Endothelial cell of umbilical vein (primary cell): ENCODE measurements around the gene NELFCD. TPM values are rescaled to one million over a fixed set of nuclear protein-coding genes. Genes with fewer than 3 reads are reported as not detected.

Experiments used
- BruUV-seq: library from RNA; stranded (reverse); fragments of 400-500 nt; replicated peaks from 2 replicates; lab custom pipeline; 2021; lab: Mats Ljungman, UMichigan
- CTCF ChIA-PET: fragments of 300-600, 350-600 bp; sonication (Branson Sonifier 250); formaldehyde crosslinking; loops from one replicate; lab custom pipeline; 2021; ENCODE audit warnings: antibody characterized with exemption, inconsistent platforms; lab: Charles Lee
- POLR2A ChIA-PET: fragments of 300-600, 350-600 bp; sonication (Branson Sonifier 250); formaldehyde crosslinking; loops from one replicate; lab custom pipeline; 2021; ENCODE audit warnings: antibody characterized with exemption, inconsistent platforms; lab: Charles Lee
- DNase-seq: peaks from one replicate; pipeline ENCODE4 v3.0.0-alpha.2; 2011; ENCODE audit warnings: low read depth, low spot score
- FAIRE-seq: peaks from 2 replicates; lab custom pipeline; 2011; peaks lifted over from hg19 to GRCh38; lab: Jason Lieb, UNC
- H2AFZ ChIP-seq: 2 replicates; pipeline ENCODE4 v1.6.0; 2012; ENCODE audit warnings: low read depth, low read length, control low read depth, inconsistent platforms
- H3K27ac ChIP-seq: 2 replicates; pipeline ENCODE4 v1.5.1; 2011; ENCODE audit warnings: low read depth, mild to moderate bottlenecking, control low read depth, low read length, moderate library complexity; ENCODE audit not compliant: insufficient read depth
- H3K27me3 ChIP-seq, 2 experiments: 2 replicates each; pipeline versions ENCODE4 v1.6.0 to v1.6.1; 2011; ENCODE audit warnings: low read length in 2 of 2, mixed read lengths in 1 of 2; ENCODE audit not compliant: control insufficient read depth in 2 of 2, insufficient read depth in 2 of 2
- H3K36me3 ChIP-seq, 2 experiments: 2 replicates in 1 of 2; 3 replicates in 1 of 2; pipeline ENCODE4 v1.5.1; 2011; ENCODE audit warnings: low read length in 2 of 2, mild to moderate bottlenecking in 1 of 2, moderate library complexity in 1 of 2; ENCODE audit not compliant: control insufficient read depth in 2 of 2, insufficient read depth in 2 of 2; ENCODE audit errors: extremely low read depth in 1 of 2
- H3K4me1 ChIP-seq: 3 replicates; pipeline ENCODE4 v1.5.1; 2011; ENCODE audit warnings: mild to moderate bottlenecking, low read length; ENCODE audit not compliant: control insufficient read depth, insufficient read depth; ENCODE audit errors: extremely low read depth
- H3K4me2 ChIP-seq: 2 replicates; pipeline ENCODE4 v1.6.1; 2011; ENCODE audit warnings: low read length, control low read depth, mixed read lengths; ENCODE audit not compliant: insufficient read depth
- H3K4me3 ChIP-seq, 3 experiments: fragments of 200-600 bp in 1 of 3; sonication (generic), shearing (Covaris generic) in 1 of 3; replicated peaks in 1 of 3; 2 replicates each; pipeline ENCODE4 v1.5.1; 2011 to 2016; ENCODE audit warnings: control low read depth in 3 of 3, low read length in 3 of 3, mild to moderate bottlenecking in 2 of 3, inconsistent platforms in 1 of 3, low read depth in 1 of 3, moderate library complexity in 1 of 3; ENCODE audit not compliant: insufficient read depth in 1 of 3
- H3K79me2 ChIP-seq: 2 replicates; pipeline ENCODE4 v1.6.0; 2012; ENCODE audit warnings: low read length, inconsistent platforms; ENCODE audit not compliant: control insufficient read depth, insufficient read depth
- H3K9ac ChIP-seq: replicated peaks from 2 replicates; pipeline ENCODE3; 2011; ENCODE audit warnings: low read length, control low read depth; ENCODE audit not compliant: insufficient read depth; ENCODE audit errors: extremely low read depth
- H3K9me1 ChIP-seq: replicated peaks from 3 replicates; pipeline ENCODE4 v1.6.0; 2011; ENCODE audit warnings: mild to moderate bottlenecking, low read length; ENCODE audit not compliant: control insufficient read depth, insufficient read depth; ENCODE audit errors: extremely low read depth
- H3K9me3 ChIP-seq: replicated peaks from 2 replicates; pipeline ENCODE4 v1.5.1; 2012; ENCODE audit warnings: low read length, inconsistent platforms; ENCODE audit not compliant: control insufficient read depth, insufficient read depth
- H4K20me1 ChIP-seq: replicated peaks from 2 replicates; pipeline ENCODE3; 2011; ENCODE audit warnings: mild to moderate bottlenecking, low read length; ENCODE audit not compliant: control insufficient read depth, insufficient read depth; ENCODE audit errors: extremely low read depth
- EZH2 ChIP-seq: IDR thresholded peaks from 2 replicates; pipeline ENCODE4 v1.6.1; 2012; ENCODE audit warnings: borderline replicate concordance, low read depth, mild to moderate bottlenecking, moderate library complexity, low read length, inconsistent platforms; ENCODE audit not compliant: severe bottlenecking
- FOS ChIP-seq: IDR thresholded peaks from 2 replicates; pipeline ENCODE4 v1.6.1; 2011; ENCODE audit warnings: mild to moderate bottlenecking, low read length, moderate library complexity, borderline replicate concordance; ENCODE audit not compliant: insufficient read depth
- GATA2 ChIP-seq: IDR thresholded peaks from 2 replicates; pipeline ENCODE4 v1.7.0; 2011; ENCODE audit warnings: low read depth, mild to moderate bottlenecking, moderate library complexity, mixed read lengths, low read length; ENCODE audit not compliant: insufficient read length, insufficient read depth
- JUN ChIP-seq: IDR thresholded peaks from 2 replicates; pipeline ENCODE4 v1.6.1; 2011; ENCODE audit warnings: borderline replicate concordance, low read depth; ENCODE audit not compliant: insufficient read length, insufficient read depth
- MYC ChIP-seq: IDR thresholded peaks from one replicate; pipeline ENCODE4 v1.6.1; 2011; ENCODE audit warnings: mild to moderate bottlenecking, low read depth, low read length
- POLR2A ChIP-seq: IDR thresholded peaks from 2 replicates; pipeline ENCODE4 v1.6.1; 2012; ENCODE audit warnings: low read depth, mild to moderate bottlenecking, control low read depth, low read length
- POLR2AphosphoS5 ChIP-seq: IDR thresholded peaks from 2 replicates; pipeline ENCODE4 v1.6.1; 2012; ENCODE audit warnings: low read depth, mild to moderate bottlenecking, control low read depth, low read length, moderate library complexity; ENCODE audit not compliant: insufficient read depth
- dilution Hi-C: fragments of 300-500 bp; cut with MboI; formaldehyde crosslinking; loops from one replicate; pipeline ENCODE4 v1.15.0; 2019; ENCODE audit warnings: low sequenced_read_pairs; ENCODE audit not compliant: extremely low pct_ligation_motif_present
- intact Hi-C: fragments of 100-400 bp; cut with micrococcal nuclease; formaldehyde crosslinking; loops from one replicate; pipeline ENCODE4 v1.10.0; 2022
- polyA plus RNA-seq, 4 experiments: library from polyadenylated mRNA; depleted of rRNA in 3 of 4; stranded (reverse) in 3 of 4; unstranded in 1 of 4; fragments of >200 nt; gene quantifications; 2 replicates each; pipeline versions ENCODE4 v1.2.1 to v1.2.3, GENCODE V29; 2011 to 2012; ENCODE audit warnings: missing spikeins in 1 of 4
- total RNA-seq: library from RNA; stranded (reverse); gene quantifications from 2 replicates; pipeline ENCODE4 v1.2.3, GENCODE V29; 2021
- TF ChIP-seq, protein P1 (sequence below): IDR thresholded peaks from 2 replicates; pipeline ENCODE4 v1.6.1; 2011; ENCODE audit not compliant: insufficient read depth, insufficient read length
- TF ChIP-seq, protein P2 (sequence below), 2 donors: IDR thresholded peaks; 1 replicate in 1 of 2; 2 replicates in 1 of 2; pipeline ENCODE4 v1.5.1; 2011; ENCODE audit warnings: low read length in 2 of 2, mild to moderate bottlenecking in 2 of 2, moderate library complexity in 2 of 2, control low read depth in 1 of 2, inconsistent platforms in 1 of 2, low read depth in 1 of 2; ENCODE audit not compliant: insufficient read depth in 1 of 2; ENCODE audit errors: extremely low read depth in 1 of 2

Gene NELFCD
- total and polyA plus RNA-seq, 2 donors (not counting 3 experiments of a cell fraction or from before 2014, with no cell fraction given): 90.1 to 92.5 TPM

DNA sequence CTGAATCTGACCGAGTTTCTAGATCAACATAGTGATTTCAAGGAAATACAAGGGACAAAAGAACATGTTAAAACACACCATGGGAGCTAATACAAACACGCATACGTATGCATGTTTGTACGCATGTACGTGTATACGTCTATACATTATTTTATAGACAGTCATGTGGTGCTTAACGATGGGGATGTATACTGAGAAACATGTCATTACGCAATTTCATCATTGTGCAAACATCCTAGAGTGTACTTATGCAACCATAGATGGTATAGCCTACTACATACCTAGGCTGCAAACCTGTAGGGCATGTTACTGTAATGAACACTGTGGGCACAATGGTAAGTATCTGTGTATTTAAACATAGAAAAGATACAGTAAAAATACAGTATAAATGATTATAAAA lies 25.0 kb upstream of the NELFCD start:
- intact Hi-C loops: no loop called here
- no peaks in the 10 kb centered on the region for H3K4me1 ChIP-seq

More for the DNA sequence above, 25.0 kb upstream of the NELFCD start:
- Histone ChIP-seq H3K27ac (no peak overlapping the region), H3K36me3 (no peaks in the 10 kb centered on the region), H3K9ac (no peak overlapping the region), H2AFZ (no peak overlapping the region), H3K4me2 (no peak overlapping the region), H3K4me3 (no peak overlapping the region), H3K9me1 (no peaks in the 10 kb centered on the region), H3K27me3 (no peaks in the 10 kb centered on the region), H3K9me3 (no peaks in the 10 kb centered on the region), H3K79me2 (no peaks in the 10 kb centered on the region), H4K20me1 (no peaks in the 10 kb centered on the region)
- DNase-seq (no peak), FAIRE-seq (no peak)
- CTCF ChIA-PET: interaction anchor here (1.7 kb wide), 1 partner anchor 15 kb away, joined by 5 read pairs; no protein-coding TSS in a partner anchor
- dilution Hi-C loops: no loop called here
- TF ChIP-seq FOS (no peak), GATA2 (no peak), JUN (no peak), MYC (no peak), POLR2A (no peak), POLR2AphosphoS5 (no peak), EZH2 (no peak)
- TF ChIP-seq, protein P1, sequence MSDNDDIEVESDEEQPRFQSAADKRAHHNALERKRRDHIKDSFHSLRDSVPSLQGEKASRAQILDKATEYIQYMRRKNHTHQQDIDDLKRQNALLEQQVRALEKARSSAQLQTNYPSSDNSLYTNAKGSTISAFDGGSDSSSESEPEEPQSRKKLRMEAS: no peak
- TF ChIP-seq, protein P2, sequence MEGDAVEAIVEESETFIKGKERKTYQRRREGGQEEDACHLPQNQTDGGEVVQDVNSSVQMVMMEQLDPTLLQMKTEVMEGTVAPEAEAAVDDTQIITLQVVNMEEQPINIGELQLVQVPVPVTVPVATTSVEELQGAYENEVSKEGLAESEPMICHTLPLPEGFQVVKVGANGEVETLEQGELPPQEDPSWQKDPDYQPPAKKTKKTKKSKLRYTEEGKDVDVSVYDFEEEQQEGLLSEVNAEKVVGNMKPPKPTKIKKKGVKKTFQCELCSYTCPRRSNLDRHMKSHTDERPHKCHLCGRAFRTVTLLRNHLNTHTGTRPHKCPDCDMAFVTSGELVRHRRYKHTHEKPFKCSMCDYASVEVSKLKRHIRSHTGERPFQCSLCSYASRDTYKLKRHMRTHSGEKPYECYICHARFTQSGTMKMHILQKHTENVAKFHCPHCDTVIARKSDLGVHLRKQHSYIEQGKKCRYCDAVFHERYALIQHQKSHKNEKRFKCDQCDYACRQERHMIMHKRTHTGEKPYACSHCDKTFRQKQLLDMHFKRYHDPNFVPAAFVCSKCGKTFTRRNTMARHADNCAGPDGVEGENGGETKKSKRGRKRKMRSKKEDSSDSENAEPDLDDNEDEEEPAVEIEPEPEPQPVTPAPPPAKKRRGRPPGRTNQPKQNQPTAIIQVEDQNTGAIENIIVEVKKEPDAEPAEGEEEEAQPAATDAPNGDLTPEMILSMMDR (IDR thresholded peaks at IDR 0.05; ENCODE audit: extremely low read depth in 1 of 2, insufficient read depth in 1 of 2, low read depth in 1 of 2, low read length in 2 of 2): no peak
- POLR2A ChIA-PET: no interaction called here
- BruUV-seq: no TSS peak
